Activated T-cell treated with anti-CD3 and anti-CD28 coated beads, Interleukin-2, amount 50 U/mL, for 1 hour (primary cell): ENCODE data around the gene LRMDA.

ENCODE experiments used
- DNase-seq: peaks from one replicate; pipeline ENCODE4 v3.0.0-alpha.2; 2020

Gene LRMDA

GRCh38 chr10:75477680-75478079 is 46.3 kb downstream of the LRMDA start:
- DNase-seq: no peak

- no peak for DNase-seq
Measured at GRCh38 chr10:75480374-75480773, 49.0 kb downstream of the LRMDA start.

- no peak for DNase-seq
Measured at GRCh38 chr10:75483188-75483587, 51.8 kb downstream of the LRMDA start.

GRCh38 chr10:75484717-75485116 is 53.3 kb downstream of the LRMDA start:
- no peak for DNase-seq

GRCh38 chr10:75486591-75486990 is 55.2 kb downstream of the LRMDA start:
- DNase-seq: no peak

GRCh38 chr10:75487087-75487754 is 55.8 kb downstream of the LRMDA start:
- DNase-seq: no peak

- no peak for DNase-seq
Measured at GRCh38 chr10:75487755-75488125, 56.3 kb downstream of the LRMDA start.

GRCh38 chr10:75492173-75492925 is 60.9 kb downstream of the LRMDA start:
- no peak for DNase-seq

GRCh38 chr10:75493464-75493863 is 62.0 kb downstream of the LRMDA start:
- DNase-seq: no peak

- DNase-seq: no peak
Measured at GRCh38 chr10:75495434-75496190, 64.2 kb downstream of the LRMDA start.

- DNase-seq: no peak
Measured at GRCh38 chr10:75496191-75496567, 64.8 kb downstream of the LRMDA start.

- DNase-seq: no peak
Measured at GRCh38 chr10:75497997-75498883, 66.8 kb downstream of the LRMDA start.

GRCh38 chr10:75498884-75499350 is 67.5 kb downstream of the LRMDA start:
- DNase-seq: no peak

- no peak for DNase-seq
Measured at GRCh38 chr10:75499556-75500160, 68.2 kb downstream of the LRMDA start.

- DNase-seq: no peak
Measured at GRCh38 chr10:75502389-75502788, 71.0 kb downstream of the LRMDA start.

- no peak for DNase-seq
Measured at GRCh38 chr10:75502838-75503237, 71.4 kb downstream of the LRMDA start.

- no peak for DNase-seq
Measured at GRCh38 chr10:75505293-75505692, 73.9 kb downstream of the LRMDA start.

GRCh38 chr10:75505840-75506506 is 74.5 kb downstream of the LRMDA start:
- no peak for DNase-seq

GRCh38 chr10:75506930-75507329 is 75.5 kb downstream of the LRMDA start:
- no peak for DNase-seq

GRCh38 chr10:75507469-75507868 is 76.0 kb downstream of the LRMDA start:
- DNase-seq: no peak

- DNase-seq: no peak
Measured at GRCh38 chr10:75508239-75508813, 76.9 kb downstream of the LRMDA start.
